HG03196 (cell line): ENCODE data around the gene MATCAP1.

Experiments
- ATAC-seq: cut with Tn5 transposase; IDR thresholded peaks from one replicate; pipeline ENCODE4 v1.9.1; 2021; ENCODE audit not compliant: unreplicated experiment

The MATCAP1 gene

GRCh38 chr16:67208154-67208896 is 24.6 kb upstream of the MATCAP1 start:
- no peak for ATAC-seq

- ATAC-seq, result no peak
These were observed 23.7 kb upstream of the MATCAP1 start for GRCh38 chr16:67207249-67208091.

GRCh38 chr16:67206838-67207248 is 23.1 kb upstream of the MATCAP1 start:
- ATAC-seq, result no peak

DNA sequence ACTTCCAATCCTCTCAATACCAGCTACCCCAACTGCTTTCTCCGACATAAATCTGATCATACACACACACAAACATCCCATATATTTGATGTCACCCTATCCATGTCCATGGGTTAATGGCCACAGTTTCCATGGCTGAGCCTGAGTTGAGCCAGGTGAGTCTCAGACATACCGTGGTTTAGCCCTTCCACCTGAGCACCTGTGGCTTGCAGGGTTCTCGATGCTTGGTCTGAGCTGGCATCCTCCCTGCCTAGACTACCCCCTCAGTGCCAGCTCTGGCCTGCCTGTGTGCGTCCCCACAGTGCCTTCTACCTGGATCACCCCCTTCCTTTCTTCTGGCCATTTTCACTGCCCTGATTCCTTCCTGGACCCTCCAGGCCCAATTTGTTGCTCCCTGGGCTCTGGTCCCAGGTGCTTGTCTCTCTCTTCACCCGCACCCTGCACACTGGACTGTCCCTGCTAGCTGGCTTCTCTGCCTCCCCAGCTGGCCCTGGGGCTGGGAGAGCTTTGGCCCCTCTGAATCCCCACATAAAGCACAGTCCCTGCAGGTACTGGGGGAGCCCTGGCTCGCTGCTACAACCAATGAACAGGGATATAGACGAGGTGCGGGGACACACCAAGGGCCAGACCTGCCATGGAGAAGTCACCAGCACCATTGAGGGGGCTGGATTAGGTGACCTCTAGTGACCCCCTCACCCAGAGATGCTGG is 22.5 kb upstream of the MATCAP1 start:
- ATAC-seq, result no peak

GRCh38 chr16:67204076-67204475 is 20.3 kb upstream of the MATCAP1 start:
- ATAC-seq, result no peak

GRCh38 chr16:67202956-67203493 is 19.3 kb upstream of the MATCAP1 start:
- no peak for ATAC-seq

DNA sequence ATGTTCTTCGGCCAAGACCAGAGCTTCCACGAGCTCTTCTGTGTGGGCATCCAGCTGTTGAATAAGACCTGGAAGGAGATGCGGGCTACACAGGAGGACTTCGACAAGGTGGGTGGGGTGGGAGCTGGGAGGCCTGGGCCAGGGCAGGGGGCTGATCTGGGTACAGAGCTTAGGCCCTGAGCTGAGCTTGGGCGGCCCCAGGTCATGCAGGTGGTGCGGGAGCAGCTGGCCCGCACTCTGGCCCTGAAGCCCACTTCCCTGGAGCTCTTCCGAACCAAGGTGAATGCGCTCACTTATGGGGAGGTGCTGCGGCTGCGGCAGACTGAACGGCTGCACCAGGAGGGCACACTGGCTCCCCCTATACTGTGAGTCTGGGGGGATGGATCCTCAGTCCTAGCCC is 18.7 kb upstream of the MATCAP1 start:
- no peak for ATAC-seq

DNA sequence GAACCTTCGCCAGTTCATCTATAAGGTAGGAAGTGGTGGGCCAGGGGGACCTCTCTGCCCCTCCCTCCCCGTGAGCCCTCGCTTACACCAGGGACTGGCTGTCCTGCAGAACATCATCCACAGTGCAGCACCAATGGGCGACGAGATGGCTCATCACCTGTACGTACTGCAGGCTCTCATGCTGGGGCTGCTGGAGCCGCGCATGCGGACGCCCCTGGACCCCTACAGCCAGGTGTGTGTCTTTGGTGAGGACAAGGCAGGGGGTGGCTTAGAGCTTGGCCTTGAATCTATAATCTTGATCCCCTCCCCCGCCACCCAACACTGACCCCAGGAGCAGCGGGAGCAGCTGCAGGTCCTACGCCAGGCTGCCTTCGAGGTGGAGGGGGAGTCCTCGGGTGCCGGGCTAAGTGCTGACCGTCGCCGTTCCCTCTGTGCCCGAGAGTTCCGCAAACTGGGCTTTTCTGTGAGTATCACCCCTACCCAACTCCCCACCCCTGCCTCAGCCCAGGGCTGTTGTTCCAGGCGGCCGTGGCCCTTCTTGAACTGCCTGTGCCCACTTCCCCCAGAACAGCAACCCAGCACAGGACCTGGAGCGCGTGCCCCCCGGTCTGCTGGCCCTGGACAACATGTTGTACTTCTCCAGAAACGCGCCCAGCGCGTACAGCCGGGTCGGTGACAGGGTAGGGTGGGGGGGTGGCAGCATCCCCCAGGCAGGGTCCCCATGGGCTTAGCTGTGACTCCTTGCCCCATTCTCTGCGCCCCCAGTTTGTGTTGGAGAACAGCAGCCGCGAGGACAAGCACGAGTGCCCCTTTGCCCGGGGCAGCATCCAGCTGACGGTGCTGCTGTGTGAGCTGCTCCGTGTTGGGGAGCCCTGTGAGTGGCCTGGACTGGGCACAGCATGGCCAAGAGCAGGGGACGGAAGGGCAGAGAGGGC is 17.9 kb upstream of the MATCAP1 start:
- no peak for ATAC-seq

- ATAC-seq, result no peak
These were observed 16.7 kb upstream of the MATCAP1 start for GRCh38 chr16:67200491-67200890.

- ATAC-seq, result no peak
These were observed 16.0 kb upstream of the MATCAP1 start for GRCh38 chr16:67199808-67200198.

DNA sequence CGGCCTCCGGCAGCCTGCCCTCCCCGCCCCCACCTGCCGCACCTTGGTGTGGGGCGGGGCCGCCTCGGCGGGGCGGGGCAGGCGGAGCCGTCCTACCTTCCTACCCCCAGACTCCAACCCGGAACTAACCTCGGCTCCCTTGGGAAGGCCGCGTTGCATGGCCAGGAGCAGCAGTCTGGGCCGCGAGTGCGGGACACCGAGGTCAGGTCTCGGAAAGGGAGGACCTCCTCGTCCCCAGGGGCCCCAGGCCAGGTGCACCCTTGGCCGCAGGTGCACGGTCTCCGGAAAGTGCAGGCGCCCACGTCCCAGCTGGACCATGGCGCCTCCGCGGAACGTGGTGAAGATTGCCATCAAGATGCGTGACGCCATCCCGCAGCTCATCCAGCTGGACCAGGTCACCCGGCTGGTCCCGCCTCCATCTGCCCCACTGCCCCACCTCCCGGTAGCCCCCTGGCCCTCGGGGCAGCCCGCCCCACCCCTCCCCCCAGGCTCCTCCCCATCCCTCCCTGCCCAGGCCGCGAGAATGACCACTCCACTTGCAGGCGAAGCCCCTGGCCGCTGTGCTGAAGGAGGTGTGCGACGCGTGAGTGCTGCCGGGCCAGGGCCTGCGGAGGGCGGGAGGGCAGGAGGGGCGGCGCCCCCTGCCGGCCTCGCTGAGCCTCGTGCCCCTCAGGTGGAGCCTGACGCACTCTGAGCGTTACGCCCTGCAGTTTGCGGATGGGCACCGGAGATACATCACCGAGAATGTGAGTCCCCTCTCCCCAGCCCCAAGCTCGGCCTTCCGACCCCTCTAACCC is 15.4 kb upstream of the MATCAP1 start, which contains the start of gene ELMO3:
TSS of gene ELMO3 (plus strand) at position 121 of the 797 bp plus-strand sequence. CDS start at position 317, 196 bp downstream.
- no peak for ATAC-seq

GRCh38 chr16:67198238-67198734 is 14.5 kb upstream of the MATCAP1 start:
- no peak for ATAC-seq

GRCh38 chr16:67197704-67198103 is 13.9 kb upstream of the MATCAP1 start:
- ATAC-seq, result no peak

DNA sequence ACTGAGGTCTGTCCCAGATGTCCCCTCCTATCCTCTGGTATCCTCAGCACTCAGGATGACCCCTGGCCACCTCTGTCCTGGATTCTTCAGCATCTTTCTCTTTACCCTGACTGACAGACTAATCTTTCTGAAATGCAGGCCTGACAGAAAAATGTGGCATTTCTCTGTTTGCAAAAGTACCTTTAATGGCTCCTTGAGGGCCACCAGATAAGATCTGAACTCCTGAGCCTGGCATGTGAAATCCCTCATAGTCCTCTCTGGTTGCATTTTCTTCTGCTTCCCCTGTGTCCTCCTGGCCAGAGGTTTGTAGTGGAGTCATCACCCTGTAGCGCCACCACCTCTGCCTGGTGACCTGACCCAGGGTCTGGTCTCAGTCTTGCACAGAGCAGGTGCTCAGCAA is 13.1 kb upstream of the MATCAP1 start:
- ATAC-seq, result no peak

DNA sequence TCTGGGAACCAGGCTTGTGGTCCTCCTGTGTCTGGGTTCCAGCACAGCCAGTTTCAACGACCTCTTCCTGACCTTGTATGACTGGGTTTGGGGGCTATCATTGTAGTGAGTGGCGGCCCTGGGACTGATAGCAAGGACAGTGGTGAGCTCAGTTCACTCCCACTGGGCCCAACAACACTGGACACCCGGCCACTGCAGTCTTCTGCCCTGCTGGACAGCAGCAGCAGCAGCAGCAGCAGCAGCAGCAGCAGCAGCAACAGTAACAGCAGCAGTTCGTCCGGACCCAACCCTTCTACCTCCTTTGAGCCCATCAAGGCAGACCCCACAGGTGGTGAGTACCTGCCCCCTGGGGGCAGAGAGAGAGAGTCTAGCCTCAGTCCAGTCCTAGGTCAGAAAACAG is 11.9 kb upstream of the MATCAP1 start:
- ATAC-seq, result no peak

- no peak for ATAC-seq
These were observed 10.5 kb upstream of the MATCAP1 start for GRCh38 chr16:67194260-67194659.

- ATAC-seq, result no peak
These were observed 9.8 kb upstream of the MATCAP1 start for GRCh38 chr16:67193536-67193935.

DNA sequence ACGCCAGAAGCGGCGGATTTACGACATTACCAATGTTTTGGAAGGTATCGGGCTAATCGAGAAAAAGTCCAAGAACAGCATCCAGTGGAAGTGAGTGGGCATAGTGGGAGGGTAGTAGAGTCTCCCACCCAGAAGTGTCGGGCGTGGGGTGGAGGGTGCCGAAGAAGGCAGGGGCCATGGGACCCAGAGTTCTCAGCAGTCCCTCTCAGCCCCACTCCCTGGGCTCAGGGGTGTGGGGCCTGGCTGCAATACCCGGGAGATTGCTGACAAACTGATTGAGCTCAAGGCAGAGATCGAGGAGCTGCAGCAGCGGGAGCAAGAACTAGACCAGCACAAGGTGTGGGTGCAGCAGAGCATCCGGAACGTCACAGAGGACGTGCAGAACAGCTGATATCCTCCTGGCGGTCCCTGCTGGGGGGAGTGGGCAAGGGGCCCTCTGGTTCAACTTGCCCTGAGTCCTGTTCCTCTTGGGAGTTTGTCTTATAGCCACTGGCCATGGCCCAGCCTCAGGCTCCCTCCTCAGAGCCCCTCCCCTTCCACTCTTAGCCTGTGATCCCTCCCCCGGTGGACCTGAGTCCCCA is 9.1 kb upstream of the MATCAP1 start:
- ATAC-seq, result peak; percentile 10
